ENCODE data around the gene SLC38A11. TPM values are rescaled to one million over a fixed set of nuclear protein-coding genes. Genes with fewer than 3 reads are reported as not detected.

Gene SLC38A11
- total and polyA plus RNA-seq, 2 of the 13 experiments (the other 11 are each of a cell fraction or from before 2014, with no cell fraction given), result 14.0 to 14.3 TPM

DNA sequence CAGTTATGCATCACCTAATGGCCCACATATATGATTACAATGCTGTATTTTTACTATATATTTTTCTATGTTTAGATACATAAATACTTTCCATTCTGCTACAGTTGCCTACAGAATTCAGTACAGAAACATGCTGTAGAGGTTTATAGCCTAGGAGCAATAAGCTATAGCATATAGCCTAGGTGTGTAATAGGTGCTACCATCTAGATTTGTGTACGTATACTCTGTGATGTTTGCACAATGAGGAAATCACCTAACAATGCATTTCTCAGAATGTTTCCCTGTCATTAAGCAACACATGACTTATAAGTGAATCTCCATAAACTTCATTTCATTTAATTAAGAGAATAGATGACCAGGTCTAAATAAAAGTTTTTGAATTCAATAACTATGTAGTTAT, 43.5 kb downstream of the SLC38A11 start (continued):
- no peak for TF ChIP-seq THAP11 (CRISPR knock-in tag; IDR thresholded peaks at IDR 0.05)
- no peak for TF ChIP-seq BRD4 (CRISPR knock-in tag; IDR thresholded peaks at IDR 0.05)
- TF ChIP-seq SOX6 (IDR thresholded peaks at IDR 0.05), result no peak
- peak; percentile 77 for TF ChIP-seq SOX6 (CRISPR knock-in tag; IDR thresholded peaks at IDR 0.05)
- TF ChIP-seq NFRKB (IDR thresholded peaks at IDR 0.05), result no peak
- 0 out of 2 replicates have a peak, but pooled peaks have one; percentile 32 for TF ChIP-seq NCOA1 (CRISPR knock-in tag; IDR thresholded peaks at IDR 0.05)
- TF ChIP-seq, protein P1, sequence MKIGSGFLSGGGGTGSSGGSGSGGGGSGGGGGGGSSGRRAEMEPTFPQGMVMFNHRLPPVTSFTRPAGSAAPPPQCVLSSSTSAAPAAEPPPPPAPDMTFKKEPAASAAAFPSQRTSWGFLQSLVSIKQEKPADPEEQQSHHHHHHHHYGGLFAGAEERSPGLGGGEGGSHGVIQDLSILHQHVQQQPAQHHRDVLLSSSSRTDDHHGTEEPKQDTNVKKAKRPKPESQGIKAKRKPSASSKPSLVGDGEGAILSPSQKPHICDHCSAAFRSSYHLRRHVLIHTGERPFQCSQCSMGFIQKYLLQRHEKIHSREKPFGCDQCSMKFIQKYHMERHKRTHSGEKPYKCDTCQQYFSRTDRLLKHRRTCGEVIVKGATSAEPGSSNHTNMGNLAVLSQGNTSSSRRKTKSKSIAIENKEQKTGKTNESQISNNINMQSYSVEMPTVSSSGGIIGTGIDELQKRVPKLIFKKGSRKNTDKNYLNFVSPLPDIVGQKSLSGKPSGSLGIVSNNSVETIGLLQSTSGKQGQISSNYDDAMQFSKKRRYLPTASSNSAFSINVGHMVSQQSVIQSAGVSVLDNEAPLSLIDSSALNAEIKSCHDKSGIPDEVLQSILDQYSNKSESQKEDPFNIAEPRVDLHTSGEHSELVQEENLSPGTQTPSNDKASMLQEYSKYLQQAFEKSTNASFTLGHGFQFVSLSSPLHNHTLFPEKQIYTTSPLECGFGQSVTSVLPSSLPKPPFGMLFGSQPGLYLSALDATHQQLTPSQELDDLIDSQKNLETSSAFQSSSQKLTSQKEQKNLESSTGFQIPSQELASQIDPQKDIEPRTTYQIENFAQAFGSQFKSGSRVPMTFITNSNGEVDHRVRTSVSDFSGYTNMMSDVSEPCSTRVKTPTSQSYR (CRISPR knock-in tag; IDR thresholded peaks at IDR 0.05; ENCODE audit: borderline replicate concordance), result no peak; the same call in 1 of the 2 replicates
- TF ChIP-seq PHF5A (CRISPR knock-in tag; IDR thresholded peaks at IDR 0.05; ENCODE audit: low read depth, unreplicated experiment), result no peak
- no peak for TF ChIP-seq SOX13 (IDR thresholded peaks at IDR 0.05)
- TF ChIP-seq SOX13 (CRISPR knock-in tag; conservative IDR thresholded peaks at IDR 0.05 in 1 of 2, IDR thresholded peaks at IDR 0.05 in 1 of 2), result peak in 1 of 2 experiments; percentile 90; a peak in 2 of 4 replicates
- no peak for TF ChIP-seq HIVEP1 (CRISPR knock-in tag; IDR thresholded peaks at IDR 0.05)
- TF ChIP-seq GZF1 (CRISPR knock-in tag; IDR thresholded peaks at IDR 0.05), result no peak
- TF ChIP-seq, protein P2, sequence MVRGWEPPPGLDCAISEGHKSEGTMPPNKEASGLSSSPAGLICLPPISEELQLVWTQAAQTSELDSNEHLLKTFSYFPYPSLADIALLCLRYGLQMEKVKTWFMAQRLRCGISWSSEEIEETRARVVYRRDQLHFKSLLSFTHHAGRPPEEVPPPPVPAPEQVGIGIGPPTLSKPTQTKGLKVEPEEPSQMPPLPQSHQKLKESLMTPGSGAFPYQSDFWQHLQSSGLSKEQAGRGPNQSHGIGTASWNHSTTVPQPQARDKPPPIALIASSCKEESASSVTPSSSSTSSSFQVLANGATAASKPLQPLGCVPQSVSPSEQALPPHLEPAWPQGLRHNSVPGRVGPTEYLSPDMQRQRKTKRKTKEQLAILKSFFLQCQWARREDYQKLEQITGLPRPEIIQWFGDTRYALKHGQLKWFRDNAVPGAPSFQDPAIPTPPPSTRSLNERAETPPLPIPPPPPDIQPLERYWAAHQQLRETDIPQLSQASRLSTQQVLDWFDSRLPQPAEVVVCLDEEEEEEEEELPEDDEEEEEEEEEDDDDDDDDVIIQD (CRISPR knock-in tag; IDR thresholded peaks at IDR 0.05; ENCODE audit: low read depth), result peak; percentile 90
- TF ChIP-seq ZNF605 (CRISPR knock-in tag; IDR thresholded peaks at IDR 0.05), result no peak
- peak; percentile 41; the same call in 1 of the 2 replicates for TF ChIP-seq MIXL1 (CRISPR knock-in tag; IDR thresholded peaks at IDR 0.05)
- no peak for TF ChIP-seq GATAD1 (CRISPR knock-in tag; IDR thresholded peaks at IDR 0.05)
- TF ChIP-seq, protein P3, sequence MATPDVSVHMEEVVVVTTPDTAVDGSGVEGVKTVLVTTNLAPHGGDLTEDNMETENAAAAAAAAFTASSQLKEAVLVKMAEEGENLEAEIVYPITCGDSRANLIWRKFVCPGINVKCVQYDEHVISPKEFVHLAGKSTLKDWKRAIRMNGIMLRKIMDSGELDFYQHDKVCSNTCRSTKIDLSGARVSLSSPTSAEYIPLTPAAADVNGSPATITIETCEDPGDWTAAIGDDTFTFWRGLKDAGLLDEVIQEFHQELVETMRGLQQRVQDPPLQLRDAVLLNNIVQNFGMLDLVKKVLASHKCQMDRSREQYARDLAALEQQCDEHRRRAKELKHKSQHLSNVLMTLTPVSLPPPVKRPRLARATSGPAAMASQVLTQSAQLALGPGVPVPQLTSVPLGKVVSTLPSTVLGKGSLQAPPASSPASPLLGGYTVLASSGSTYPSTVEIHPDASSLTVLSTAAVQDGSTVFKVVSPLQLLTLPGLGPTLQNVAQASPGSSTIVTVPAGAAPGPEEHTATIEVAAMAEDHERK (CRISPR knock-in tag; IDR thresholded peaks at IDR 0.05; ENCODE audit: low read depth), result no peak
- TF ChIP-seq, protein P4, sequence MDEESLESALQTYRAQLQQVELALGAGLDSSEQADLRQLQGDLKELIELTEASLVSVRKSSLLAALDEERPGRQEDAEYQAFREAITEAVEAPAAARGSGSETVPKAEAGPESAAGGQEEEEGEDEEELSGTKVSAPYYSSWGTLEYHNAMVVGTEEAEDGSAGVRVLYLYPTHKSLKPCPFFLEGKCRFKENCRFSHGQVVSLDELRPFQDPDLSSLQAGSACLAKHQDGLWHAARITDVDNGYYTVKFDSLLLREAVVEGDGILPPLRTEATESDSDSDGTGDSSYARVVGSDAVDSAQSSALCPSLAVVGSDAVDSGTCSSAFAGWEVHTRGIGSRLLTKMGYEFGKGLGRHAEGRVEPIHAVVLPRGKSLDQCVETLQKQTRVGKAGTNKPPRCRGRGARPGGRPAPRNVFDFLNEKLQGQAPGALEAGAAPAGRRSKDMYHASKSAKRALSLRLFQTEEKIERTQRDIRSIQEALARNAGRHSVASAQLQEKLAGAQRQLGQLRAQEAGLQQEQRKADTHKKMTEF (CRISPR knock-in tag; IDR thresholded peaks at IDR 0.05), result peak; percentile 27; the same call in 1 of the 2 replicates
- TF ChIP-seq FOXP1 (IDR thresholded peaks at IDR 0.05), result no peak
- TF ChIP-seq FOXP1 (CRISPR knock-in tag; IDR thresholded peaks at IDR 0.05), result peak; percentile 71
- no peak for TF ChIP-seq BRCA1 (CRISPR knock-in tag; IDR thresholded peaks at IDR 0.05)
- TF ChIP-seq, protein P5, sequence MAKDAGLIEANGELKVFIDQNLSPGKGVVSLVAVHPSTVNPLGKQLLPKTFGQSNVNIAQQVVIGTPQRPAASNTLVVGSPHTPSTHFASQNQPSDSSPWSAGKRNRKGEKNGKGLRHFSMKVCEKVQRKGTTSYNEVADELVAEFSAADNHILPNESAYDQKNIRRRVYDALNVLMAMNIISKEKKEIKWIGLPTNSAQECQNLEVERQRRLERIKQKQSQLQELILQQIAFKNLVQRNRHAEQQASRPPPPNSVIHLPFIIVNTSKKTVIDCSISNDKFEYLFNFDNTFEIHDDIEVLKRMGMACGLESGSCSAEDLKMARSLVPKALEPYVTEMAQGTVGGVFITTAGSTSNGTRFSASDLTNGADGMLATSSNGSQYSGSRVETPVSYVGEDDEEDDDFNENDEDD (CRISPR knock-in tag; IDR thresholded peaks at IDR 0.05; ENCODE audit: borderline replicate concordance), result no peak
- TF ChIP-seq GTF3A (CRISPR knock-in tag; conservative IDR thresholded peaks at IDR 0.05), result no peak
- no peak for TF ChIP-seq U2AF1 (optimal IDR thresholded peaks at IDR 0.05; ENCODE audit: low read depth, low read length)
- 0 out of 2 replicates have a peak, but pooled peaks have one; percentile 24 for TF ChIP-seq ZNF670 (CRISPR knock-in tag; IDR thresholded peaks at IDR 0.05; ENCODE audit: borderline replicate concordance)
- TF ChIP-seq ZNF124 (CRISPR knock-in tag; IDR thresholded peaks at IDR 0.05), result peak; percentile 42; the same call in 1 of the 2 replicates

All from HepG2 (cell line).